Stimulated activated CD4-positive, alpha-beta T cell treated with anti-CD3 and anti-CD28 coated beads, Interleukin-1b, Interleukin-23, amount 100 ng/mL, for 4 hours (primary cell): Measurements from ENCODE around the gene FAM162B.
"Not testable (repeated sequence)": the region's sequence is repeated elsewhere in the genome, so short reads cannot be mapped to it uniquely, and the experiment has no call there.

Source experiments
- DNase-seq, 2 donors: peaks; one replicate each; pipeline ENCODE4 v3.0.0-alpha.2; 2020; ENCODE audit warnings: low read depth in 2 of 2

Gene FAM162B

DNA sequence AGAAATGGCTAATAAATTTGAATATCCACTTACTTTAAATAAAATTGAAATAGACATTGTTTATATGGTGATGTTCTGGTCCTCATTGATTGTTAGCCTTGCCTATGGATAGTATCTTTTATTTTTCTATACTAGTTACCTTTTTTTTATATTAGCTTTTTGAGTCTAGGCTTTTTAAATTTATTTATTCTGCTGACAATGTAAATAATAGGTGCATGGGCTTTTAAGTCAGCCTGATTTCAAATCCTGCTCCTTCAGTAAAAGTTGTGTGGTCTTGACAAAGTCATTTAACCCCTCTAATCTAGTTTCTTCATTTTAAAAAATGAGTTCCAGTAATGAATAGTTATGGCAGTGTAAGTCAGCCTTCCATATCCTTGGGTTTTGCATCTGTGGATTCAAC, 38.6 kb downstream of the FAM162B start:
- no peak for DNase-seq

DNA sequence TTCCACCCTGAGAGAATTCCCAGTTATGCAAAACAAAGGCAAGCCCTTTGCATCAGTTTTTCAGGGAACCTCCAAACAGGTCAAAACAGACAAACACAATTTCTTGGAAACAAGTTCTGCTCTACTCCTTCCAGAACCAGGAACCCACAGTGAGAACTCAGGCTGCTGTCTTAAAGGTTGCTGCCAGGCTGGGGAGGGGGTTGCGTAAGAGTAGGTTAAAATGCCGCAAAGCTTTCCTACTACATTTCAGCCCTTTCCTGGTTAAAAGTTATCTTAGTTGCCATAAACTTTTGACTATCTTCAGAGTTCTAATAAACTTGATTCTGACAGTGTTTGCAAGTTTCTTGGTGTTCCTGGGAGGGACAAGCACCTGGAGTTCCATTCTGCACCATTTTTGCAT, 50.8 kb downstream of the FAM162B start:
- no peak for DNase-seq

DNA sequence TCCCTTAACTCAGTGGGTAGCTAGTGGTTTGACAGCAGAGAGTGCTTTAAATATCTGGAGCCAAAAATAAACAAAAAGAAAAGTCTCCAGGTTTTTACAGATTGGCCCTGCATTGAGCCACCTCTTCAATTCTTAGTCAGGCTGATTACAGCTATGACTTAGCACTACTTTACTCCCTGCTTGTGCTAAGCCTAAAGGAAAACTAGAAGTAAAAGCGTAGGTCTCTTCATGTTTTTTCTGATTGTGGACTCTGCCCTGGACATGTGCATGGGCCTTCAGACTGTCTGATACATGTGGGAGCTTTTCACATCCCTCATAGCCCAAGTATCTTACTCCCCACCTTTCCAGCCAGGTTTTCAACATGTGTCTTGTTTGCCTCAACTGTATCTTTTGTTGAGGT, 51.2 kb downstream of the FAM162B start:
- DNase-seq: no peak

DNA sequence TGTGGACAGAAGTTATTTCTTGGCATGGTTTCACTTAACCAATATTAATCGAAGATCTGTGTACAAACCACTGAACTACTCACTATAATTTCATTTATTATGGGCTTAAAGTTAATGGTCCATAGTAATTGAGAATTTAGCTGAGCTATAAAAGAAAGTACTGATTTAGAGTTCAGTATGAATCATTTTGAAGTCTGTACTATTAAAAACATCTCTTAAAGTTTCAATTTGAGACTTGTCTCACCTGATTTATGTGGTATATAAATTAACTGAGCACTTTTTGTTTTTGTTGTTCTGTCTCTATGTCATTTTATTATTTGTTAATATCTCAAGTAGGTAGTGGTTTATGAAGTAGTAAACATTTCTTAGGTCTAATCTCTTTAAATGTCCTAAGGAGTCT, 59.6 kb downstream of the FAM162B start:
- no peak for DNase-seq

DNA sequence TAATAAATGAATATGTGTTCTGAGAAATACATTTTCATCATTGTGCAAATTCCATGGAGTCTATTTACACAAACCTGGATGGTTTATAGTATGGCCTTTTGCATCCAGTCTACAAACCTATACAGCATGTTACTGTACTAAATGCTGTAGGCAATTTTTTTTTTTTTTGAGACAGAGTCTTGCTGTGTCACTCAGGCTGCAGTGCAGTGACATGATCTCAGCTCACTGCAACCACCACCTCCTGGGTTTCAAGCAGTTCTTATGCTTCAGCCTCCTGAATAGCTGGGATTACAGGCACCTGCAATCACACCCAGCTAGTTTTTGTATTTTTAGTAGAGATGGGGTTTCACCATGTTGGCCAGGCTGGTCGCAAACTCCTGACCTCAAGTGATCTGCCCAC, 61.6 kb downstream of the FAM162B start:
- not testable (repeated sequence) for DNase-seq
